Retina (tissue), 1 donor: ENCODE results near the gene A1CF.
"Not testable (repeated sequence)": the region's sequence is repeated elsewhere in the genome, so short reads cannot be mapped to it uniquely, and the experiment has no call there.

Experiments
- DNase-seq: peaks from one replicate; pipeline ENCODE4 v3.0.0-alpha.2; 2016

The A1CF gene

DNA sequence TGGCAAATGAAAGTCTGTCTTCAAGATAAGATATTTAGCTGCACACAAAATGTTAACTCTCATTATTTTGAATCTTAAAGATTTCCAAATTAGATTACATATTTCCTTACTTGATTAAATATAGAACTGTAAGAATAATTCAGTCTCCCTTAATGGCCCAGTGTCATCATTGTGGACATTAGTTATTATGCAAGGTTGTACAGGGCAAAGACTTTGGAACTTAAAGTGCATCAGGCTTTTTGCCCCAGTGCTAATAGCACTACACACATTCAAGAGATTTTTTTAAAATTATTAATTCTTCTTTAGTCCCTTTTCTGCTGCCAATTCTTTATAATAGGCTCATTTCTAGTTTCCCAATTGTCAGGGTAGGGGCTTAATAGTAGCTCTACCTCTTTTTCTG lies 103.4 kb downstream of the A1CF start:
- DNase-seq: not testable (repeated sequence)

DNA sequence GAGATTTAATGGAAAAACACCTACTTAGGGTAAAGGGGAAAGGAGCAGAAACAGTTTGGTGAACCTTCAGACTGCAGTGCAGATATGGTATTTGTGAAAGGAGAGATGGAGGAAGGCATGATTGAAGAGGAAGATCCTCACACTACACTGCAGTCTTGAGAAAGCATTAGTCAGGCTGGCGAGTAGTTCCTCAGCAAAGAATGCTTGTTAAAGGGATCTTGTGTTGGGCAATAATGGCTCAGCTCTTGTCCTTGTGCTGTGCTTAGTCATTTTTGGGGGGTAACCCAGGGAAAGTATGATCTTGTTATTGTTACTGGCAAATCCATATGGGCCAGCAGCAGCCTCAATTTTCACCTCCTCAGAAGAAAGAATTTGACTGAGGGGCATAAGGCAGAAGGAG lies 105.4 kb downstream of the A1CF start:
- not testable (repeated sequence) for DNase-seq

- DNase-seq: not testable (repeated sequence)
Observed at GRCh38 chr10:50774868-50775267, 110.6 kb downstream of the A1CF start.

GRCh38 chr10:50772042-50772441 lies 113.4 kb downstream of the A1CF start:
- DNase-seq: not testable (repeated sequence)

DNA sequence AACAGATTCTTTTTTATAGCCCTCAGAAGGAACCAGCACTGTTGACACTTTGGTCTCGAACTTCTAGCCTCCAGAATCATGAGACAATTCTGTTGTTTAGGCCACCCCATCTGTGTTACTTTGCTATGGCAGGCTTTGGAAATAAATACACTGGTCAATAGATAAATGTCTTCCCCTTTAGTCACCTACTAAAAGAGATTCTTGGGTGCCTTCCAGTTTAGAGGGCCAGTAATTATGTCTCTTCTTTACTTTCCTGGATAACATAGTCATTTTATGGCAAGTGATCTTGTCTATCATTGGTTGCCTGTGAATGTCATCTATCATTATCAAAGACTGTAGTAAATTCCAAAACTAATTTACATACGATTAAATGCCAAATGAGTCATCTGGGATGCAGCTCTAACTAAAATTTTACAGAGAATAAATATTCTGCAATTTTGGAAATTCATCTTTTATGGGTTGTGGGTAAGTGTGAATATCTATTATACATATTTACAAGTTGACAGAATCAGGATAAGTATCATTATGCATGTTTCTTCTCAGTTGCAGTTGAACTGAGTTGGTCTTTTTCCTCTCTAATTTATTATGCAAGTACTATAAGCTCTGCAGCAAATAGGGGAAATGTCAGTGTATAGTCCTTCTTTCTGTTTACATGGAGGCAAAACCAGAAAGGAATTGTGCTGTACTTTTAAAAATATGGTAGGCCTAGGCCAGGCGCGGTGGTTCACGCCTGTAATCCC lies 118.5 kb downstream of the A1CF start:
- DNase-seq: not testable (repeated sequence)
